Ovary (tissue), 9 donors: ENCODE results near the gene HAL. TPM values are rescaled to one million over a fixed set of nuclear protein-coding genes. Genes with fewer than 3 reads are reported as not detected.

Experiments used
- DNase-seq, 5 donors: peaks; one replicate each; pipeline ENCODE4 v3.0.0-alpha.2; 2019 to 2020
- H3K27ac ChIP-seq, 2 donors: fragments of 200-600 bp; one replicate each; pipeline versions ENCODE4 v1.5.1 to v1.8.0; 2019 to 2022
- H3K27me3 ChIP-seq: fragments of 200-600 bp; one replicate; pipeline ENCODE4 v1.8.0; 2022
- H3K36me3 ChIP-seq: fragments of 200-600 bp; sonication (generic); one replicate; pipeline ENCODE4 v1.5.1; 2019
- H3K4me1 ChIP-seq: one replicate; pipeline ENCODE4 v1.8.1; 2013; ENCODE audit warnings: mild to moderate bottlenecking, moderate library complexity; ENCODE audit not compliant: insufficient read depth
- H3K4me3 ChIP-seq: fragments of 200-600 bp; sonication (generic); one replicate; pipeline ENCODE4 v1.5.1; 2017
- H3K9me3 ChIP-seq, 2 donors: fragments of 200-600 bp in 1 of 2; sonication (generic) in 1 of 2; one replicate each; pipeline versions ENCODE4 v1.5.1 to v1.8.1; 2013 to 2019; ENCODE audit warnings: mild to moderate bottlenecking in 1 of 2, moderate library complexity in 1 of 2
- EP300 ChIP-seq: sonication (generic); formaldehyde crosslinking; IDR thresholded peaks from one replicate; pipeline ENCODE4 v1.6.1; 2017; ENCODE audit warnings: antibody characterized with exemption
- POLR2A ChIP-seq: fragments of 450-650 bp; IDR thresholded peaks from one replicate; pipeline ENCODE4 v1.6.1; 2017; ENCODE audit warnings: antibody characterized with exemption, mild to moderate bottlenecking, moderate library complexity
- WGBS, 3 donors: extraction: QIAGEN DNeasy Blood & Tissue Kit in 1 of 3; methylation state at CpG; one replicate each; pipeline versions ENCODE4 v1.1.5 to v1.1.7; 2013 to 2017; 5-methylcytosine and 5-hydroxymethylcytosine counted together
- intact Hi-C, 4 donors: fragments of 100-400 bp; cut with DNase I; formaldehyde crosslinking; loops; one replicate each; pipeline versions ENCODE4 v1.11.0 to v1.15.1; 2022 to 2023
- polyA plus RNA-seq, 2 donors: library from polyadenylated mRNA; stranded (reverse); fragments of 200-250 nt in 1 of 2; fragments of 350-450 nt in 1 of 2; fragmentation: Illumina TruSeq in 1 of 2; extraction: RNeasy Lipid Tissue Mini Kit (QIAGEN cat#74804) in 1 of 2; gene quantifications; one replicate each; pipeline ENCODE4 v1.2.3, GENCODE V29; 2013 to 2014
- total RNA-seq, 7 donors: library from RNA; depleted of rRNA in 2 of 7; stranded (reverse); fragments of >200 nt in 2 of 7; fragmentation: NEBNext Ultra II Directional in 3 of 7; extraction: Animal tissue kit (Norgen Biotek cat#: 25700) in 3 of 7; gene quantifications; one replicate each; pipeline versions ENCODE4 v1.1.0 to v1.2.4, GENCODE V29; 2016 to 2023
- TF ChIP-seq, protein P1 (sequence below), 3 donors: fragments of 450-650 bp in 2 of 3; fragments of 200-600 bp in 1 of 3; IDR thresholded peaks; one replicate each; pipeline versions ENCODE4 v1.5.1 to v1.8.0; 2016 to 2022; ENCODE audit warnings: antibody characterized with exemption in 3 of 3, mild to moderate bottlenecking in 1 of 3
- donor health status: DM: no; HTN: no; CAD: no; lungs with moderate emphysema.
- donor health status: DM: no; HTN: no; CAD: no.
- donor health status: Bipolar disorder and iron deficiency.
- donor health status: DM: yes; HTN: yes; CAD: no.
- donor health status: DM: no; HTN: no; CAD: no.
- donor health status: DM: yes; HTN: yes; CAD: no.

The HAL gene
- total and polyA plus RNA-seq, 9 donors: 0.08 to 2.9 (median 0.64) TPM

DNA sequence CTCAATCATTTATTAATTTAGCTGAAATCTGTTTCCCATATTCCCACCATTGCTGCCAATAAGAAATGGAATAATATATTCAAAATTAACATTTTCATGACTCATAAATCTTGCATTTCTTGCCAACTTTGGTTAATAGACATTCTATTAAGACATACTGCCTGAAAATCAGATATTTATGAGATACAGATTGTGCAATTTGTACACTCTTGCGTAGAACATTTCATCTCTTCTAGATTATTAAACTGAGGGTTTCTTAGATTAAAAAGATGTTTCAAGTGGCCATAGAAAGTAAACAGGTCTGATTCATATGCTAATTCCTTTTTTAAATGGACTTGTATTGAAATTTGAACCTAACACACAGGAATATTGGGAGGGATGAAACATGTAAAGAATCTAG lies 30.2 kb upstream of the HAL start:
- no peaks in the 10 kb centered on the region for H3K4me1 ChIP-seq
- H3K27me3 ChIP-seq: no peaks in the 10 kb centered on the region
- WGBS, 3 donors: 93 to 96% (median 95%) methylated on average over 1 of the region's 1 CpG
- intact Hi-C loops: no loop called here
- no peaks in the 10 kb centered on the region for H3K9me3 ChIP-seq
- no peak overlapping the region for H3K4me3 ChIP-seq
- TF ChIP-seq EP300: no peak
- TF ChIP-seq, protein P1, sequence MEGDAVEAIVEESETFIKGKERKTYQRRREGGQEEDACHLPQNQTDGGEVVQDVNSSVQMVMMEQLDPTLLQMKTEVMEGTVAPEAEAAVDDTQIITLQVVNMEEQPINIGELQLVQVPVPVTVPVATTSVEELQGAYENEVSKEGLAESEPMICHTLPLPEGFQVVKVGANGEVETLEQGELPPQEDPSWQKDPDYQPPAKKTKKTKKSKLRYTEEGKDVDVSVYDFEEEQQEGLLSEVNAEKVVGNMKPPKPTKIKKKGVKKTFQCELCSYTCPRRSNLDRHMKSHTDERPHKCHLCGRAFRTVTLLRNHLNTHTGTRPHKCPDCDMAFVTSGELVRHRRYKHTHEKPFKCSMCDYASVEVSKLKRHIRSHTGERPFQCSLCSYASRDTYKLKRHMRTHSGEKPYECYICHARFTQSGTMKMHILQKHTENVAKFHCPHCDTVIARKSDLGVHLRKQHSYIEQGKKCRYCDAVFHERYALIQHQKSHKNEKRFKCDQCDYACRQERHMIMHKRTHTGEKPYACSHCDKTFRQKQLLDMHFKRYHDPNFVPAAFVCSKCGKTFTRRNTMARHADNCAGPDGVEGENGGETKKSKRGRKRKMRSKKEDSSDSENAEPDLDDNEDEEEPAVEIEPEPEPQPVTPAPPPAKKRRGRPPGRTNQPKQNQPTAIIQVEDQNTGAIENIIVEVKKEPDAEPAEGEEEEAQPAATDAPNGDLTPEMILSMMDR (IDR thresholded peaks at IDR 0.05): no peak
- no peak for TF ChIP-seq POLR2A
- no peaks in the 10 kb centered on the region for H3K36me3 ChIP-seq
- DNase-seq: no peak
- no peak overlapping the region for H3K27ac ChIP-seq

DNA sequence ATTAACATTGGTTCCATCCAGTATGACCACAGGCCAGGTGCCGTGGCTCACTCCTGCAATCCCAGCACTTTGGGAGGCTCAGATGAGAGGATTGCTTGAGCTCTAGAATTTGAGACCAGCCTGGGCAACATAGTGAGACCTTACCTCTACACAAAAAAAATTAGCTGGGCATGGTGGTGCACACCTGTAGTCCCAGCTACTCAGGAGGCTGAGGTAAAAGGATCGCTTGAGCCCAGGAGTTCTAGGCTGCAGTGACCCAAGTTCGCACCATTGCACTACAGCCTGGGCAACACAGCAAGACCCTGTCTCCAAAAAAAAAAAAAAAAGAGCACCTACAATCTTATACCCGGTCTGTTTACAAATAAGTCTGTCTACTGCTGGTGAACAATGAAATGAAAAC lies 29.4 kb upstream of the HAL start:
- intact Hi-C loops: no loop called here
- no peak overlapping the region for H3K27ac ChIP-seq
- H3K4me1 ChIP-seq: no peaks in the 10 kb centered on the region
- no peak for DNase-seq
- H3K4me3 ChIP-seq: no peak overlapping the region
- 98 to 100% (median 99%) methylated on average over 4 of the region's 4 CpGs for WGBS, 3 donors
- no peaks in the 10 kb centered on the region for H3K9me3 ChIP-seq
- H3K36me3 ChIP-seq: no peaks in the 10 kb centered on the region
- TF ChIP-seq POLR2A (no peak), EP300 (no peak)
- TF ChIP-seq, protein P1 (IDR thresholded peaks at IDR 0.05): no peak
- H3K27me3 ChIP-seq: no peaks in the 10 kb centered on the region

DNA sequence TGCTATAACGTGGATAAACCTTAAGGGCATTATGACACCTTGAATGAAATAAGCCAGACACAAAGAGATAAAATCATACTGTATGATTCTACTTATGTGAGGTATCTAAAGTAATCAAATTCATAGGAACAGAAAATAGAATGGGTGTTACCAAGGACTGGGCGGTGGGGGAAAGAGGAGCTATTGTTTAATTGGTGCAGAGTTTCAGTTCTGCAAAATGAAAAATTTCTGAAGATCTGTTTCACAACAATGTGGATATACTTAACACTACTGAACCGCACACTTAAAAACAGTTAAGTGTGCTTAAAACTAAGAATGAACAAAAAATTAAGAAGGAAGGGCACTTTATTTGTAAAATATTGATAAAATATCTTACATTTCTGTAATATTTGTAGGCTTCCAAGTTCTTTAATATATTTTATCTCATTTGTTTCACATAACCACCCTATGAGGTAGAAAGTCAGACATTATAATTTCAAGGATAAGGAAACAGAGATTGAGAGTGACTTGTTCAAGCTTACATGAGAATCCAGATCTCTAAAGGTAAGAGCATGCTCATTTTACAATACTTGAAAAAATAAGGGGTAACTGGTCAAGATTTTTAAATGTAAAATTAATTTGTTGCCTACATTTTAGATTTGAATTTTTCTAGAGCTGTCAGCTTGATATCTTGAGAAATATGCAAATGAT lies 24.3 kb upstream of the HAL start:
- TF ChIP-seq POLR2A: no peak
- TF ChIP-seq EP300: no peak
- TF ChIP-seq, protein P1 (IDR thresholded peaks at IDR 0.05): no peak
- H3K9me3 ChIP-seq: no peaks in the 10 kb centered on the region
- 88 to 94% (median 92%) methylated on average over 3 of the region's 3 CpGs for WGBS, 3 donors
- no peaks in the 10 kb centered on the region for H3K27me3 ChIP-seq
- intact Hi-C loops: no loop called here
- no peak for DNase-seq
- no peaks in the 10 kb centered on the region for H3K36me3 ChIP-seq
- H3K4me1 ChIP-seq: no peaks in the 10 kb centered on the region
- no peak overlapping the region for H3K4me3 ChIP-seq
- H3K27ac ChIP-seq: no peak overlapping the region

DNA sequence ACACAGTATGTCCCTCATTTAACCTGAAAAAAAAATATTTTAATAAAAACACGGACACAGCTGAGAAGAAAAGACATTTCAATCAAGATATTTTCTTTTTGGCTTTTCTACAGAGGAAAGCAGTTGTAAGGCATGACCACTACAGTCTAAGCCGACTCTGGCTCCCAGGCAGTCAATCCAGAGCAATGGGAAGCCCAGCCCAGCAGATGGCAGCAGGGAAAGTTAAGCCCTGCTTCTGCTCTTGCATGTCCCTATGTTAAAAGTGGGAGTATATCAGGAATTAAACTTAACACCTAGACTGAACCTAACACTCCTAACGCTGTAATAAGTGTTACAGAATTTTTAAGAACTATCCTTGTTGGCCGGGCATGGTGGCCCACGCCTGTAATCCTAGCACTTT lies 19.5 kb upstream of the HAL start:
- Histone ChIP-seq H3K4me3 (no peak overlapping the region), H3K4me1 (no peaks in the 10 kb centered on the region), H3K36me3 (no peaks in the 10 kb centered on the region), H3K27ac (no peak overlapping the region), H3K27me3 (no peaks in the 10 kb centered on the region), H3K9me3 (no peaks in the 10 kb centered on the region)
- WGBS, 3 donors: 76 to 79% (median 78%) methylated on average over 5 of the region's 5 CpGs
- TF ChIP-seq POLR2A: no peak
- TF ChIP-seq, protein P1 (IDR thresholded peaks at IDR 0.05): no peak
- TF ChIP-seq EP300: no peak
- no peak for DNase-seq
- intact Hi-C loops: no loop called here
